Measurements from ENCODE around the gene CDK6.
"Not testable (repeated sequence)": the region's sequence is repeated elsewhere in the genome, so short reads cannot be mapped to it uniquely, and the experiment has no call there.

Gene CDK6

DNA sequence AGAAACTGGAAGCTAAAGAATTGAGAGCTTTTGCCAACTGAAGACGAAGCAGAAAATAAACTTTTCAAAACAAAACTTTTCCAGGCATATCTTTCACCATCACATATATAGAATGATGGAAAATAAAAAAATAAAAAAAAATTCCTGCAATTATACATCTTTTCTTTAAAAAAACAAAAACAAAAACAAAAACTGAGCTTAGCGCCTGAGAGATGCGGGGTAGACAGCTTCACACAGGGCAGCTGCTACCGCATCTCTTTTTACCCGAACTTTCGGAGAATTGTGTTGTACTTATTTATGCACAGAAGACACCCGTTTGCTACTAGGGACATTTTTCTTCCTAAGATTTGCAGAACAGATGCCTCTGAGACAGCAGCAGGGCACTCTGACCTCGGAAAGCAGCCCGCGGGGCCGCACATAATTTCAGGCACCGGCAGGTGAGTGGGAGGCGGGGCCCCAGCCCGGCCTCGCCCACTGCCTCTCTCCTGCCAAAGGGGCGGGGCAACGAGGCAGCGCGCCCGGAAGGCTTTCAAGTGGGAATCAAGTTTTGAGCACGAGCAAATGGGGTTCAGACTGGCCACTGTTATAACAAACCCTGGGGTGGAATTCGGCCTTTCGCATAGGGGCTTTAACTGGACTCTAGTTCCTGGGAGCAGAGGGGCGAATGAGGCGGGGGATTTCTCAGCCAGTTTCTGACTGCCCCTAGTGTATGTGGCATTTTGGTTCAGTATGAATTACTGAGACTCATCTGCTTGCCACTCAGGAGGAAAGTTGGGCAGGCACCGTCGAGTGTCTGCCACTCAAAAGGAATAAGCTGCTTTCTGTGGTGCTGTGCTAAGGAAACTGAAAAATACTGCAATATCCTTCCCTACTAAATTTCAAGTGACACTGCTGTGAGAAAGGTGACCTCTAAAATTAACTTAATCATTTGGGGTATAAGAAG lies 227.7 kb downstream of the CDK6 start:
- TF ChIP-seq FOXA1 (IDR thresholded peaks at IDR 0.05), result no peak
- TF ChIP-seq, protein P1, sequence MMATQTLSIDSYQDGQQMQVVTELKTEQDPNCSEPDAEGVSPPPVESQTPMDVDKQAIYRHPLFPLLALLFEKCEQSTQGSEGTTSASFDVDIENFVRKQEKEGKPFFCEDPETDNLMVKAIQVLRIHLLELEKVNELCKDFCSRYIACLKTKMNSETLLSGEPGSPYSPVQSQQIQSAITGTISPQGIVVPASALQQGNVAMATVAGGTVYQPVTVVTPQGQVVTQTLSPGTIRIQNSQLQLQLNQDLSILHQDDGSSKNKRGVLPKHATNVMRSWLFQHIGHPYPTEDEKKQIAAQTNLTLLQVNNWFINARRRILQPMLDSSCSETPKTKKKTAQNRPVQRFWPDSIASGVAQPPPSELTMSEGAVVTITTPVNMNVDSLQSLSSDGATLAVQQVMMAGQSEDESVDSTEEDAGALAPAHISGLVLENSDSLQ (IDR thresholded peaks at IDR 0.05), result peak; percentile 51
- peak; percentile 66 for DNase-seq (ENCODE audit: extremely low spot score)
- CTCF ChIA-PET, result interaction anchor here (0.5 to 1.8 kb wide), 2 partner anchors 147 to 224 kb away, joined by 3 to 5 read pairs; no protein-coding TSS in a partner anchor

DNA sequence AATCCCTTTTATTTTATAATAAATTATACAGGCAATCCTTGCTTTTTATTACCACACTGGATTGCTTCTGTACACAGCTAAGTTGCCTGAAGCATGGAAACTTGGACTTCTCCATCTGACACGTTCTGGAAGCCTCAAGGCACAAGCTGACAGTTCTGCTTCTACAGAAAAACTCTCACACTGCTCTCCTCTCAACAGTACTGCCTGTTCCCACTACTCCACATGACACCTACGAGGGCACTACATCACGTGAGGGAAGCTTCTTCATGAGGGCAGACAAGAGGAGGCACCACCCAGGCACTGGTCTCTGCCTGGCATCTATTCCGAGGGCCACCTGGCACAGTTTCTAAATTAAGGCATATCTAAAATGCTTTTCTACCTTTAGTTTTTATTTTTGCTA lies 229.4 kb downstream of the CDK6 start:
- no peak for TF ChIP-seq SUZ12 (IDR thresholded peaks at IDR 0.05)
- TF ChIP-seq TARDBP (IDR thresholded peaks at IDR 0.05), result no peak
- no peak for TF ChIP-seq BHLHE40 (IDR thresholded peaks at IDR 0.05; ENCODE audit: borderline replicate concordance)
- no peak for TF ChIP-seq NFRKB (IDR thresholded peaks at IDR 0.05)
- no peak for TF ChIP-seq ARNT (IDR thresholded peaks at IDR 0.05)
- TF ChIP-seq CTBP1 (IDR thresholded peaks at IDR 0.05; ENCODE audit: borderline replicate concordance), result no peak
- TF ChIP-seq HDGF (IDR thresholded peaks at IDR 0.05; ENCODE audit: borderline replicate concordance), result no peak
- TF ChIP-seq ZNF384 (IDR thresholded peaks at IDR 0.05), result no peak
- TF ChIP-seq L3MBTL2 (conservative IDR thresholded peaks at IDR 0.05), result no peak
- TF ChIP-seq FOXM1 (IDR thresholded peaks at IDR 0.05; ENCODE audit: borderline replicate concordance), result no peak
- no peak for TF ChIP-seq LEF1 (IDR thresholded peaks at IDR 0.05; ENCODE audit: borderline replicate concordance)
- TF ChIP-seq ELF4 (IDR thresholded peaks at IDR 0.05), result no peak
- TF ChIP-seq, protein P1 (IDR thresholded peaks at IDR 0.05), result no peak
- no peak for TF ChIP-seq FOXK2 (IDR thresholded peaks at IDR 0.05)
- ChIA-PET POLR2A (no interaction called here), CTCF (interaction anchor here (0.6 kb wide), 1 partner anchor 28 kb away, joined by 3 read pairs; no protein-coding TSS in a partner anchor)
- no peak for DNase-seq (ENCODE audit: extremely low spot score)

More for the DNA sequence above, 227.7 kb downstream of the CDK6 start:
- POLR2A ChIA-PET, result interaction anchor here (0.7 to 1.5 kb wide), 2 partner anchors 19 to 80 kb away, joined by 3 to 4 read pairs; partner anchors contain the start of gene RBM48

DNA sequence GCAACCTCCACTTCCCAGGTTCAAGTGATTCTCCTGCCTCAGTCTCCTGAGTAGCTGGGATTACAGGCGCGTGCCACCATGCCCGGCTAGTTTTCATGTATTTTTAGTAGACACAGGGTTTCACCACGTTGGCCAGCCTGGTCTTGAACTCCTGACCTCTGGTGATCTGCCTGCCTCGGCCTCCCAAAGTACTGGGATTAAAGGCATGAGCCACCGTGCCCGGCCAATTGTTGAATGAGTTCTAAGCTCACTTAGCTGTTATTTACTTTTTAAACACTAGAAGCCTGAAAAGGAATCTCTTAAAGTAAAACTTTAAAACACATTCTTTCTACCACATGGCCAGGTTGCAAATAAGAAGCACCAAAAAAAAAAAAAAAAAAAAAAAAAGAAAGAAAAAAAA lies 231.9 kb downstream of the CDK6 start:
- POLR2A ChIA-PET, result interaction anchor here (1.0 kb wide), 1 partner anchor 76 kb away, joined by 4 read pairs; the partner anchor contains the start of genes PEX1 and RBM48
- DNase-seq (ENCODE audit: extremely low spot score); CTCF ChIA-PET: not testable (repeated sequence)

DNA sequence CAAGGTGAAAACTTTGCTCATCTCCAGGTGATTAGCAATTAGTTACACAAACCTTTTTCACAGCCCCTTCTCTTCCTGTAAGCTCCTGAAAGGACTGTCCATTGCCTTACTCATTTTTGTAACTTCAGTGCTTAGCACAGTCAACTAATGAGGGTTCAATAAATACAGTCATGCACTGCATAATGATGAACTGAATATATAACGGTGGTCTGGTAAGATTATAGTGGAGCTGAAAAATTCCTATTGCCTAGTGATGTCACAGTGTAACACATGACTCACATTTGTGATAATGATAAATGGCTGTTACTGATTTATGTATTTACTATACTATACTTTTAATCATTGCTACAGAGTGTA lies 233.3 kb downstream of the CDK6 start:
- CTCF ChIA-PET, result interaction anchor here (0.6 kb wide), 1 partner anchor 1536 kb away, joined by 3 read pairs; no protein-coding TSS in a partner anchor
- DNase-seq (ENCODE audit: extremely low spot score), result no peak
- TF ChIP-seq NFRKB (IDR thresholded peaks at IDR 0.05), result no peak
- TF ChIP-seq, protein P1 (IDR thresholded peaks at IDR 0.05), result peak; percentile 34; the same call in 1 of the 2 replicates
- POLR2A ChIA-PET, result no interaction called here

DNA sequence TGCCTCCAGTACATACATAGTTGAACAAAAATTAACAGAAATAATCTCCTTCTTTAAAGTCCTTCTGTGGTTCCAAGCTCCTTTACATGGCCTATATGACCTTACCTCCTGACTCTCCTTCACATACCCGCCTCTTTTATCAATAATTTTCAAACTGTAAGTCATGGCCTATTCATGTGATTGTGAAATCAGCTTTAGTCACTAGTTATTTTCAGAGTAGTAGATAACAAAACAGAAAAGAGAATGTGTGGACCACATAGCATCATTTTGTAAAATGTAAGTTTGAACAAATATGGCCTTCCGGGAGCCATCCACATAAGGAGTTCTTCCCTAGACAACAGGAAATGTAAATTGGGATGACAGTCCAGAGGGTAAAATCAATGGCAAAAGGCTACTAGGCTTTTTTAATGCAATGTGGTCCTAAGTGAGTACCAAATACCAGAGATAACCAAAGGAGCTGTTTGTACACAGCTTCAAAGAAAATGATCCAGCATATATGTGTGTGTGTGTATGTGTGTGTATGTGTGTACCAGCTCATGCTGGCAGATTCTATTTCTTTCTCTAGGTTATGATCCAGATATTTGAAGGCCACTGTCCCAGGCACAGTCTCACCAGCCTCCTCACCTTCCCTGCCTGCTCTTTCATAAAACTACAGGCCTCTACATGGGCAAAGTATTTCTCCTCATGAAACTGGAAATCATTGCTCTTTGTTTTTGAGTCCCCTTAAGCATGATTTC lies 233.9 kb downstream of the CDK6 start:
- DNase-seq (ENCODE audit: extremely low spot score), result no peak
- TF ChIP-seq FOXM1 (IDR thresholded peaks at IDR 0.05; ENCODE audit: borderline replicate concordance) (no peak), SP1 (IDR thresholded peaks at IDR 0.05) (no peak), NFRKB (IDR thresholded peaks at IDR 0.05) (no peak), L3MBTL2 (conservative IDR thresholded peaks at IDR 0.05) (no peak), LEF1 (IDR thresholded peaks at IDR 0.05; ENCODE audit: borderline replicate concordance) (no peak), SUZ12 (IDR thresholded peaks at IDR 0.05) (no peak), HDGF (IDR thresholded peaks at IDR 0.05; ENCODE audit: borderline replicate concordance) (no peak), CTBP1 (IDR thresholded peaks at IDR 0.05; ENCODE audit: borderline replicate concordance) (no peak)
- POLR2A ChIA-PET, result no interaction called here
- CTCF ChIA-PET, result interaction anchor here (0.7 kb wide), 1 partner anchor 451 kb away, joined by 3 read pairs; no protein-coding TSS in a partner anchor

DNA sequence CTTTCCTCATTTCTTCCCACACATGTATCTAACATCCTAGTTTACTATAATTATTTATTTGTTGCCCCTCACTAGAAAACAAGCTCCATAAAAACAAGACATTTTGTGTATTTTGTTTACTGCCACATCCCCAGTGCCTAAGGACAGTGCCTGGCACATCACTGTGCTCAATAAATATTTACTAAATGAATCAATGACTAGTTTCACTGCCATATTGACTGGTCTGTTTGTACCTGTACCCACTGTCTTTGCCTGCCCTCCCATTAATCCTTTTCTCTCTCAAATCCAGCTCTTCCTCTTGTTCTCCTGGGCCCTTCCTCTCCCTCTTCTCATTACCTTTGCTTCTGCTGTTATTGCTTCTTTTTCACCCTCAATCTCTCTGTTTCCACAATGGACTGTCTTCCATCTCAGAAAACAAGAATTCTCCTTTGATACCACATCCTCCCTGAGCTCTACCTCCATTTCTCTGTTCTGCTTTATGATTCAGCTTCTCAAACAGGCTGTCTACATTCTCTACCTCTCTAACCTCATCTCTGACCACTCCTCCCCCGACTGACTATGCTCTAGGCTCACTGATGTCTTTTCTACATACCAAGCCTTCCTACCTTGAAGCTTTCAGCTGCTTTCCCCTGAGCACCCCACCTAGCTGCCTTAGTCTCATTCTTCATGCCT lies 237.9 kb downstream of the CDK6 start:
- TF ChIP-seq TARDBP (IDR thresholded peaks at IDR 0.05) (no peak), FOXA1 (IDR thresholded peaks at IDR 0.05) (no peak), FOXM1 (IDR thresholded peaks at IDR 0.05; ENCODE audit: borderline replicate concordance) (no peak), HDGF (IDR thresholded peaks at IDR 0.05; ENCODE audit: borderline replicate concordance) (no peak)
- TF ChIP-seq, protein P1 (IDR thresholded peaks at IDR 0.05), result no peak
- POLR2A ChIA-PET, result interaction anchor here (1.3 kb wide), 1 partner anchor 8 kb away, joined by 4 read pairs; the partner anchor contains the start of gene FAM133B
- DNase-seq (ENCODE audit: extremely low spot score), result no peak
- CTCF ChIA-PET, result no interaction called here
